Stimulated activated CD8-positive, alpha-beta memory T cell treated with anti-CD3 and anti-CD28 coated beads, Interleukin-4, amount 100 ng/mL, for 1 hour (primary cell): Measurements from ENCODE around the gene CDH4.
"Not testable (repeated sequence)": the region's sequence is repeated elsewhere in the genome, so short reads cannot be mapped to it uniquely, and the experiment has no call there.

Source experiments
- DNase-seq, 2 donors: peaks; one replicate each; pipeline ENCODE4 v3.0.0-alpha.2; 2020; ENCODE audit warnings: low read depth in 2 of 2, low spot score in 1 of 2

Gene CDH4

GRCh38 chr20:61455508-61456215, 203.6 kb downstream of the CDH4 start:
- no peak for DNase-seq

DNA sequence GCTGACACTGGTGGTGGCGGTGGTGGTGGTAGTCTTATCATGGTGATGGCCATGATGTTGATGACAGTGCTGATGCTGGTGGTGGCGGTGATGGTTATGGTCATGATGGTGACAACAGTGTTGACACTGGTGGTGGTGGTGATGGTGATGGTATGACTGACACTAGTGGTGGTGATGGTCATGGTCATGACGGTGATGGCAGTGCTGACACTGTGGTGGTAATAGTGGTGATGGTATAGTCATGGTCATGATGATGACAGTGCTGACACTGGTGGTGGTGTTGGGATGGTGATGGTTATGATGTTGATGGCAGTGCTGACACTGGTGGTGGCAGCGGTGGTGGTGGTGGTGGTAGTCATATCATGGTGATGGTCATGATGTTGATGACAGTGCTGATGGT, 205.7 kb downstream of the CDH4 start:
- no peak for DNase-seq

DNA sequence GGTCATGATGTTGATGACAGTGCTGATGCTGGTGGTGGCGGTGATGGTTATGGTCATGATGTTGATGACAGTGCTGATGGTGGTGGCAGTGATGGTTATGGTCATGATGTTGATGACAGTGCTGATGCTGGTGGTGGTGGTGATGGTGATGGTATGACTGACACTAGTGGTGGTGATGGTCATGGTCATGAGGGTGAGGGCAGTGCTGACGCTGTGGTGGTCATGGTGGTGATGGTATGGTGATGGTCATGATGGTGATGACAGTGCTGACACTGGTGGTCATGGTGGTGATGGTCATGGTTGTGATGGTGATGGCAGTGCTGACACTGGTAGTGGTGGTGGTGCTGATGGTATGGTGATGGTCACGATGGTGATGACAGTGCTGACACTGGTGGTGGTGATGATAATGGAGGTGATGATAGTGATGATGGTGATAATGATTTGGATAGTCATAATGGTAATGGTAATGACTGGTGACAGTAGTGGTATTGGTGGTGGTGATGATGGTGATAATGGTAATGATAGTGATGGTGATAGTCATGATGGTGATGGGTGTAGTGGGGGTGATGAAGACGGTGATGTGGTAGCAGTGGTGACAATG, 206.2 kb downstream of the CDH4 start:
- DNase-seq = no peak

GRCh38 chr20:61459266-61459665, 207.2 kb downstream of the CDH4 start:
- DNase-seq = no peak

DNA sequence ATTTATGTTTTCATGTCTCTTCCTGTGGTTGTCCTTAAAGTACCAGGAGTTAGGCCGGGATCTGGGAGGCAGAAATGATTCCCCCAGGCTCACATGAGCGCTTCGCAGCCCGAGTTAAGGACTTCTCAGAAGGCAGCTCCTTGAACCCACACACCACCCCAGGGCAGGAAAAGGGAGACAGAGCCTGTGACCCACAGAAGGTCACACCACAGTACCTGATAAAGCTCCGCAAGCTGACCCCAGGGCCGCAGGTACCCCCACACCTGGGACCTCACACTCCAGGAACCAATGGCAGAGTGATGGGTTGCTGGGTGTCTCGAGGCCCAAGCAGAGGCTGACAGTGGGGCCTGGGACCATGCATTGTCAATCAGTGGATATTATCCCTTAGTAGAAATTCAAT, 207.6 kb downstream of the CDH4 start:
- no peak for DNase-seq

DNA sequence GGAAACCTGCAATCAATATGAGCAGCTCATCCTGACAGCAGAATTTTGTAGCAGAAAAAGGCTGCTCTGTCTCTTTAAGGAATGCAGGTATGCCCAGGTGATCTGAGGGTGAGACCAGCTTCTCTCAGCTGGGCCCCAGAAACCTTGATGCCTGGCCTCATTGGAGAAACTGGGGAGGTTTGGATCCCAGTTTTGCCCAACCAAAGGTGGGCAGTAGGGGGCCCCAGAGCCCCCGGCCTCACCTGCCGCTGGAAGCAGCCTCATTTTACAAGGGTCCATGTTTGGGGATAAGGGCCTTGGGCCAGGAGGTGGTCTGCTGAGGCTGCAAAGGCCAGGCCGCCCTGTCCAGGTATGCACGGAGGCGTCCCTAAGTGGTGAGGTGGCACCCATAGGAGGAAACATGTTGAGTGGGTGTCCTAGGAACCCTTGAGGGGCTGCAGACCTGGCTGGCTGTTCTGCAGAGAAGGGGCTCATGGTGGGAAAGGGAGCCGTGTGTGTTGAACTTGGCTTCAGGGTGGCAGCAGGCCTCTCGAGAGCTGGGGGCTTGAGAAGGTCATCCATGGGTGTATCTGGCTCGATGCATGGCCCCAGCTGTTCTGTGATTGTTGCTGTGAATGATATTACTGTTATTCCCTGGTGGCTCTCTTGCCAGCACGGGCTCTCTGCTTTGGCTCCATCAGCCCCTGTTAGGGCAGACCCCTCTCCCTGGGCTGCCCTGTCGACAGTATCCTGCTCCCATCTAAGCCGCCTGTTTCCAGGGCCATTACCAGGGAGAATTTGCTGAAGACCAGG, 208.4 kb downstream of the CDH4 start:
- no peak for DNase-seq

- no peak for DNase-seq
Measured at GRCh38 chr20:61461461-61461860, 209.4 kb downstream of the CDH4 start.

DNA sequence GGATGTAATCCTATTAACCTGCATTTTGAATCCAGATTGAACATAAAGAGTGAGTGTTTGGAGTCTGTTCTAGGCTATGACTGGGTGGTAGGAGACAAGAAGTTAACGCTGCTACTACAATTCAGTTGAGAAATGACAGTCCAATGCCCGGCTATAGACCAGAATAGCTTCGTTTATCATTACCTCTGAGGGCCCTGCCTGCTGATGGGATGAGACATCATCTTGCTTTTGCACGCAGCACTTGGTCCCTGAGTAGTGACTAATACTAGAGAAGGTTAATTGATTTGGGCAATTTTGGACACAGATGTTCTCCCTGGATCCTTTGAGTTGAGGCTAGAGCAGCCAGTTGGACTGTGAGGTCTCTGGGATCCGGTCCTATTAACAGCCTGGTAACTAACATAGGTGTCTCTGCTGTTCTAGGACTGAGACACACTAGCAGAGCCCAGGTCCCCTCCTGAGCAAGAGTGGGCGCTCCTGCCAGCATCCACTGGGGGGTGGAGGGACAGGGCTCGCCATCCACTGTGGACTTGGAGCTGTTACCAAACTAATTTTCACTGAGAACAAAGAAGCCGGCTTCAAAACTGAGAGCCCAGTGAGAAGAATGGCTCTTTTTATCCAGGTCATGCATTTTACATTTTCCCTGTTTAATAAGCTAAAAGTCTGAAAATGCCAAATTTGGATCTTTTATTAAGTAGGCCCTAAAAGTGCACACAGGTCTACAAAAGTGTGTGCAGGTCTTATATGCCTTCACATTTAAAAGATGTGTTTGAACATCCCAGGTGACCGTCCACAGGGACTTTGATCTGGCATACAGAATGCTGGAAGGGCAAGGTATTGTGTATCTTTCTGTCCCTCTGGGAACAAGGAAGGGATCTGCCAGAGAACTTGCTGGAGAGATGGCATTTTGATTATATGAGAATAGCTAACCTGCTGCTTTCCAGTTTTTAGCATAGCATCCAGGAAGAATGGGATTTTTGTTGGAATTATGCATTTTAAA, 212.5 kb downstream of the CDH4 start:
- no peak for DNase-seq

GRCh38 chr20:61475729-61476128, 223.7 kb downstream of the CDH4 start:
- no peak for DNase-seq

DNA sequence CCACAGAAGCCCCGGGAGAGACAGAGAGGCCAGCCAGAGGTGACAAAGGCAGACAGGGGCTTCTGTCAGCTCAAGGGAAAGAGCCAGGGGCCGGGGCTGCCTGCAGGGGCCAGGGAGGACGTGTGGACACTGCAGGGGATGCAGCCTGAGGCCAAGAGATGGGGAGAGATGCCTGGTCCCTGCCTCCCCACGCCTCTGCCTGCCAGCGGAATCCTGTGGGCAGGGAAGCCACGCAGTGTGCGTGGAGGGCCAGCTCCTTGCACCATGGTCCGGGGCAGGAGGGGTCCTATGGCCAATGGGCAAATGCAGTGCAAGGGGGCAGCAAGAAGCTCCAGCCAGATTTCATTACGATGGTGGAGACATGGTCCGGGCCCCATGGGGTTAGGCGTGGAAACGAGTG, 224.9 kb downstream of the CDH4 start:
- DNase-seq = no peak

- no peak for DNase-seq
Measured at GRCh38 chr20:61477451-61477861, 225.4 kb downstream of the CDH4 start.

DNA sequence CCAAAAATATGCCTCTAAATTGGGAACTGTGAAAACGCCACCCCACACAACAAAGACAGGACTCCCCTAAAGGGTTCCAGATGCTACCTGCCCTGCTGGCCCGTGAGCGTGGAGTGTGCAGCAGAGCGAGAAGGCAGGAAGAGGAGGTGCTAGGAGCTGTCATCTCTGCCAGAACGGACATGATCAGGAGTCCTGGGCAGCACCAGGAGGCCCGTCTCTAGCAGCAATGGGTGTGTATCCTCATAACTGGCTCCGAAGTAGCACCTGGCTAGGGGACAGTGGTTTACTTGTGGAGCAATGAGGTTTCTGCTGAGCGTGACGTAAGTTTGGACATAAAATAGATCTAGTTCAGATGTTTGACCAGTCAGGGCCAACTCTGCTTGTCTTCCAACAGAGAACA, 226.0 kb downstream of the CDH4 start:
- DNase-seq = no peak

DNA sequence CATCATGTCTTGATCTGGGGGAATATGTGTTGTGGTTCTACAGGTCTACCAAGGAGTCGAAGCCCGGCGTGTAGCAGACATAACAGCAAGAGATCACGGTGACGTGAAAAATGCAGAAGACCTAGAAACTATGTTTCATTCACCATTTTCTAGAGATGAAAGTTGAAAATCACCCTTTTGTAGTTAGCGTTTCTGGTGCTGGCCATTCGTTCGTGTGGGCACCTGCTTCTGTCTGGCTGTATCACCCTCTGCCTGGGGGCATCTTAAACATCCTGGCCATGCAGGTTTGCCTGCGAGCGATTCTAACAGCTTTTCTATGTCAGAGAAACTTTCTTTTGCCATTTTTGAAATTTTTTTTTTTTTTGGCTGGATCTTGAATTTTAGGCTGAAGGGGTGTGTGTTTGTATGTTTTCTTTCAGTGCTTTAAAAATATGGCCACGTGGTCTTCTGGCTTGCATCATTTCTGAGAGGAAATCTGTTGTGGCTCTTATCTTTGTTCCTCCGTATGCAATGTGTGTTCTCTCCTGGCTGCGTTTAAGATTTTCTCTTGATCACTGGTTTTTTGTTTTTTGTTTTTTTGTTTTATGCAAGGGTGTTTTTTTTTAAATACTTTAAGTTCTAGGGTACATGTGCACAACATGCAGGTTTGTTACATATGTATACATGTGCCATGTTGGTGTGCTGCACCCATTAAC, 226.7 kb downstream of the CDH4 start:
- no peak for DNase-seq

DNA sequence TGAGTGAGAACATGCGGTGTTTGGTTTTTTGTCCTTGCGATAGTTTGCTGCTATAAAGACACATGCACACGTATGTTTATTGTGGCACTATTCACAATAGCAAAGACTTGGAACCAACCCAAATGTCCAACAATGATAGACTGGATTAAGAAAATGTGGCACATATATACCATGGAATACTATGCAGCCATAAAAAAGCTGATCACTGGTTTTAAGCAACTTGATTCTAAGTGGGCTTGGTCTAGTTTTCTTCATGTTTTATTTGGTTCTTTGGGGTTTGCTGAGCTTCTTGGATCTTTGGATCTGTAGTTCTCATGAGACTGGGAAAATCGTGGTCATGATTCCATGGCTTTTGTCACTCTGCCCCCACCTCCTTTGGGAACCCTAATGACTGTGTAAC, 227.4 kb downstream of the CDH4 start:
- not testable (repeated sequence) for DNase-seq

DNA sequence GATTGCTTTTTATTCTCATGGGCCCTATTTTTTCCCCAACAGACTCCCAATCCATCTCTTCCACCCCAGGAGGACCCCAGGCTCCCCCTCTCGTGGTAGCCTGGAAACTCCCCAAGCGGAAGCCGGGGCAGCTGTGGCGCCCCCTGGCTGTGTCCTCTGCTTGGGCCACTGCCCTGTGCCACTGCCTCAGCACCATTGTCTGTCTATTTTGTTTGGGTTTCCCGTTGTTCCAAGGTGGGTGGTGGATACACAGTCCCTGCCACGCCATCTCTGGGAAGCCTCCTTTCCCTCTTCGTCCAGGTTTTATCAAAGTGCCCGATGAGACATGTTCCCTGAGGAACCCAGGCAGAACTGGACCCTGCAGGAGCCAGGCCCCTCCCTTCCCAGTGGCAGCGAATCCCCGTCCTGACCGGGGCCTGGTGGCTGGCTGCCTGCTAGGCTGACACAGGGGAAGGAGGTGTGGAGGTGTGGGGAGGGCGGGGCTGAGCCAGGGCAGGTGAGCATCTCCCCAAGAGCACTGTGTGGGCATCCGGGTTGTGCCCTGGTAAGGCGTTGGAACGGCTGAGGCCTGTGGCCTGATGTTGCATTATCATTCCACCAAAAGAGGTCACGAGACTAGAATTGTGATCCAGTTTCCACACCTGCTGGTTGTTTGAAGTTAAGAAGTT, 228.2 kb downstream of the CDH4 start:
- DNase-seq = no peak

DNA sequence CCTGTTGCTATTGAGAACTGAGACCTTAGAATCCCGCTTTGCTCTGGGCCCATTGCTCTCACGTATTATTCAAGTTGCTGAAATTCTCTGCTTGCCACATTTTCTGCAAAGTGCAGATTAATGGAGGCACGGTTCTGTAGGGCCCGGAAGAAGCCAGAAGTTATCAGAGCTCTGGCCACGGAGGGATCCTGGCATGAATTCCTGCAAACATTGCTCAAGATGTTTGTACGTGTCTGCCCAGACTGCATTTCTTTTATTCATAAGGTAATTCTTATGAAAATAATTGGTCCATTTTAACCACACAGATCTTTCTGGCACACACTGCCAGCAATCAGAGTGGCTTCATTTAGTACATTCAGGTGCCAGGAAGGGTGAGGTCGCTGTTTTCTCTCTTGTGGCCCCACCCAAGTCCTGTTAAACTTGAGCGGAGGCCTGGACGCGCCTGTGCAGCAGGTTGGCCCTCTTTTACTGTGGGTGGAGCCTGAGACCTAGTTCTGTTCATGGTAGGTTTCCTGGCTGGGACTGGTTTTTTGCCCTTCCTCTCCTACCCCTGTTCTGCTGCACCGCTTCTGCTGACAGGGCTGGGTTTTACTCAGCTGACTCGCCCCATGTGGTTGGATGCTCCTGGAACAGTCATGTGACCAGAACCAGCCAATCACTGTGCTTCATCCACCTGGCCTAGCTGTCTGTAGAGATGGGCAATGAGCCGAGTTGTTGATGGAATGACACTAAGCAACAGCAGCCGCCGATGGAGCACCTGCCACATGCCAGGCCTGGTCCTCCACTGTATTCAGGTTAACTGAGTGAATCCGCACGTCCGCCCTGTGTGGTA, 230.2 kb downstream of the CDH4 start:
- no peak for DNase-seq

DNA sequence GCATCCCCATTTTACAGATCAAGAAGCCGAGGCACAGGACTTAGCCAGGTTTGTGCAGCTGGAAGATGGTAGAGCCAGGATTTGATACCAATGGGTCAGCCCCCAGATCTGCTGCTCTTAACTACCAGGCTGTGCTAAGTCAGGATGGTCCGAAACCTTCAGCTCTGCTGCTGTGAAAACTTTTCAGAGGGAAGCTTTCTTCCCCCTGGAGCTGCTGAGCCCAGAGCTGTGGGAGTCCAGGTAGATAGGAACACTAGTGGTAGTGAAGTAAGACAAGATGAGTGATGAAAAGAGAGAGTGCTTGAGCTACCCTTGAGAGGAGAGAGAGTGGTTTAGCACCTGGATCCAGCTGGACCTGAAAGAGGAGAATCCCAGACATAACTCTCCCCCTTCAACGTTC, 230.8 kb downstream of the CDH4 start:
- no peak for DNase-seq

- DNase-seq = no peak
Measured at GRCh38 chr20:61483336-61484067, 231.4 kb downstream of the CDH4 start.
